Tibial nerve (tissue), 4 donors: ENCODE results near the gene GPR15. TPM values are rescaled to one million over a fixed set of nuclear protein-coding genes. Genes with fewer than 3 reads are reported as not detected.

Source experiments
- DNase-seq, 2 donors: peaks; one replicate each; pipeline ENCODE4 v3.0.0-alpha.2; 2019; ENCODE audit warnings: low spot score in 2 of 2
- H3K27ac ChIP-seq, 4 donors: fragments of 200-600 bp; sonication (generic) in 3 of 4; one replicate each; pipeline ENCODE4 v1.5.1; 2017 to 2019; ENCODE audit warnings: mild to moderate bottlenecking in 1 of 4
- H3K27me3 ChIP-seq, 2 donors: fragments of 200-600 bp; sonication (generic) in 1 of 2; one replicate each; pipeline versions ENCODE4 v1.5.1 to v1.6.0; 2017 to 2019
- H3K36me3 ChIP-seq, 3 donors: fragments of 200-600 bp; sonication (generic); one replicate each; pipeline ENCODE4 v1.5.1; 2018 to 2019
- H3K4me1 ChIP-seq, 4 donors: fragments of 200-600 bp; sonication (generic) in 3 of 4; one replicate each; pipeline ENCODE4 v1.5.1; 2017 to 2019
- H3K4me3 ChIP-seq, 4 donors: fragments of 200-600 bp; sonication (generic) in 3 of 4; one replicate each; pipeline ENCODE4 v1.5.1; 2017 to 2019; ENCODE audit warnings: mild to moderate bottlenecking in 1 of 4, moderate library complexity in 1 of 4
- H3K9me3 ChIP-seq, 4 donors: fragments of 200-600 bp; sonication (generic) in 3 of 4; one replicate each; pipeline ENCODE4 v1.5.1; 2017 to 2019
- EP300 ChIP-seq, 2 donors: sonication (generic); formaldehyde crosslinking; IDR thresholded peaks; one replicate each; pipeline ENCODE4 v1.6.1; 2017; ENCODE audit warnings: antibody characterized with exemption in 2 of 2, mild to moderate bottlenecking in 1 of 2
- POLR2A ChIP-seq, 2 donors: fragments of 450-650 bp; IDR thresholded peaks; one replicate each; pipeline ENCODE4 v1.6.1; 2017; ENCODE audit warnings: antibody characterized with exemption in 2 of 2, mild to moderate bottlenecking in 2 of 2, moderate library complexity in 2 of 2
- WGBS, 2 donors: methylation state at CpG; one replicate each; pipeline ENCODE4 v1.1.5; 2018; 5-methylcytosine and 5-hydroxymethylcytosine counted together
- total RNA-seq, 4 donors: library from RNA; depleted of rRNA; stranded (reverse); fragments of >200 nt; gene quantifications; one replicate each; pipeline ENCODE4 v1.1.0, GENCODE V29; 2016
- TF ChIP-seq, protein P1 (sequence below), 5 experiments: fragments of 200-600 bp in 3 of 5; fragments of 450-650 bp in 2 of 5; sonication (generic) in 3 of 5; IDR thresholded peaks; one replicate each; pipeline ENCODE4 v1.5.1; 2016 to 2019; ENCODE audit warnings: antibody characterized with exemption in 5 of 5, mild to moderate bottlenecking in 3 of 5, moderate library complexity in 2 of 5

GPR15 gene
- total RNA-seq, 4 donors from 2014 or later, result not detected

DNA sequence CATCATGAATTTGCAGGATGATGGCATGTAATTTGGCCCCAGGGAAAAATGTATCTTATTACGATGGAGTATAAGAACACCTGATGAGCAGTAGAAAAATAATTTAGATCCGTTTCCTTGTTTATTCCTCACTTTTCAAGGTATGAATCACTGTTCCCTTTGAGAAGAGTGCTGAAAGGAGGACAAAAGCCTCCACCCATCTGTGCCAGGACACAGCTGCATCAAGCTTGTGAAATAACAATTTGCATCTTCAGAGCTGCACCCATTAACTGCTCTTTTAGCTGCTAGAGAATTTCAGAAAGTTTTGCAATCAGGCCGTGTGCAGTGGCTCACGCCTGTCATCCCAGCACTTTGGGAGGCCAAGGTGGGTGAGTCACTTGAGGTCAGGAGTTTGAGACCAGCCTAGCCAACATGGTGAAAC, 18.7 kb upstream of the GPR15 start:
- 76 to 81% methylated on average over 4 of the region's 4 CpGs for WGBS, 2 donors
- no peak overlapping the region for H3K27ac ChIP-seq
- H3K27me3 ChIP-seq, result no peaks in the 10 kb centered on the region
- peaks cover 0 to 87% (median 0%) of the 10 kb centered on the region in 3 donors for H3K36me3 ChIP-seq
- peaks cover 0 to under 1% (median 0%) of the 10 kb centered on the region in 4 donors for H3K4me1 ChIP-seq
- TF ChIP-seq EP300 (IDR thresholded peaks at IDR 0.05) (no peak), POLR2A (IDR thresholded peaks at IDR 0.05) (no peak)
- TF ChIP-seq, protein P1, sequence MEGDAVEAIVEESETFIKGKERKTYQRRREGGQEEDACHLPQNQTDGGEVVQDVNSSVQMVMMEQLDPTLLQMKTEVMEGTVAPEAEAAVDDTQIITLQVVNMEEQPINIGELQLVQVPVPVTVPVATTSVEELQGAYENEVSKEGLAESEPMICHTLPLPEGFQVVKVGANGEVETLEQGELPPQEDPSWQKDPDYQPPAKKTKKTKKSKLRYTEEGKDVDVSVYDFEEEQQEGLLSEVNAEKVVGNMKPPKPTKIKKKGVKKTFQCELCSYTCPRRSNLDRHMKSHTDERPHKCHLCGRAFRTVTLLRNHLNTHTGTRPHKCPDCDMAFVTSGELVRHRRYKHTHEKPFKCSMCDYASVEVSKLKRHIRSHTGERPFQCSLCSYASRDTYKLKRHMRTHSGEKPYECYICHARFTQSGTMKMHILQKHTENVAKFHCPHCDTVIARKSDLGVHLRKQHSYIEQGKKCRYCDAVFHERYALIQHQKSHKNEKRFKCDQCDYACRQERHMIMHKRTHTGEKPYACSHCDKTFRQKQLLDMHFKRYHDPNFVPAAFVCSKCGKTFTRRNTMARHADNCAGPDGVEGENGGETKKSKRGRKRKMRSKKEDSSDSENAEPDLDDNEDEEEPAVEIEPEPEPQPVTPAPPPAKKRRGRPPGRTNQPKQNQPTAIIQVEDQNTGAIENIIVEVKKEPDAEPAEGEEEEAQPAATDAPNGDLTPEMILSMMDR (IDR thresholded peaks at IDR 0.05), result no peak
- DNase-seq, result no peak
- H3K4me3 ChIP-seq, result no peak overlapping the region
- H3K9me3 ChIP-seq, result no peaks in the 10 kb centered on the region

- H3K36me3 ChIP-seq, result peaks cover 0 to 84% (median 0%) of the 10 kb centered on the region in 3 donors
- DNase-seq, result no peak
- WGBS, 2 donors, result 96 to 98% methylated on average over 3 of the region's 3 CpGs
These were observed 18.0 kb upstream of the GPR15 start for GRCh38 chr3:98513736-98514135.

GRCh38 chr3:98514948-98515347, 16.8 kb upstream of the GPR15 start:
- peaks cover 0 to 85% (median 0%) of the 10 kb centered on the region in 3 donors for H3K36me3 ChIP-seq
- 91 to 93% methylated on average over 1 of the region's 1 CpG for WGBS, 2 donors

More at GRCh38 chr3:98513736-98514135, 18.0 kb upstream of the GPR15 start:
- H3K27ac ChIP-seq, result no peak overlapping the region
- H3K4me1 ChIP-seq, result peaks cover 0 to 6% (median 0%) of the 10 kb centered on the region in 4 donors
- H3K27me3 ChIP-seq, result no peaks in the 10 kb centered on the region
- no peak for TF ChIP-seq EP300 (IDR thresholded peaks at IDR 0.05)
- TF ChIP-seq, protein P1 (IDR thresholded peaks at IDR 0.05), result no peak
- TF ChIP-seq POLR2A (IDR thresholded peaks at IDR 0.05), result no peak
- no peaks in the 10 kb centered on the region for H3K9me3 ChIP-seq
- no peak overlapping the region for H3K4me3 ChIP-seq

DNA sequence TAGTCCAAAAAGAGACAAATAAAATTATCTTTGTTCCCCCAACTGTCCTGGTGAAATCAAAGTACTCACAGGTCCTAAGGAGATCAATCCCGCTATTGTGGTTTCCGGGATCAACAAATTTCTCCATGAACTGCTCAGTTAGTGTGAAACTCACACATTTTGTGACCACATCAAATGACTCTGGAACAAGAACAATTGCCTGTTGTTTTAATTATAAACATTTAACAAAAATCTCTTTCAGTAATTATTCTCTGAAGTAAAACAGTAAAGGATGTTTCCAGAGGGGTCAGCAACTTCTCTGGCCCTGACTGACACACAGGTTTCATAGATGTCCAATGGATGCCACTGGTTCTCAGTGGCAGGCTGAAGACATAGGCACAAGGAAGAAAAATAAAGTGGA, 13.0 kb upstream of the GPR15 start:
- DNase-seq, result no peak
- Histone ChIP-seq H3K27me3 (no peaks in the 10 kb centered on the region), H3K36me3 (peaks cover 0 to 48% (median 0%) of the 10 kb centered on the region in 3 donors), H3K4me1 (peaks cover 0 to 43% (median 7%) of the 10 kb centered on the region in 4 donors), H3K9me3 (no peaks in the 10 kb centered on the region), H3K27ac (no peak overlapping the region), H3K4me3 (no peak overlapping the region)
- no peak for TF ChIP-seq EP300 (IDR thresholded peaks at IDR 0.05)
- TF ChIP-seq POLR2A (IDR thresholded peaks at IDR 0.05), result no peak
- TF ChIP-seq, protein P1 (IDR thresholded peaks at IDR 0.05), result no peak
- WGBS, 2 donors, result 80 to 86% methylated on average over 2 of the region's 2 CpGs

More at GRCh38 chr3:98514948-98515347, 16.8 kb upstream of the GPR15 start:
- no peak overlapping the region for H3K4me3 ChIP-seq
- DNase-seq, result no peak
- no peaks in the 10 kb centered on the region for H3K9me3 ChIP-seq
- H3K27me3 ChIP-seq, result no peaks in the 10 kb centered on the region
- TF ChIP-seq EP300 (IDR thresholded peaks at IDR 0.05), result no peak
- TF ChIP-seq, protein P1 (IDR thresholded peaks at IDR 0.05), result no peak
- TF ChIP-seq POLR2A (IDR thresholded peaks at IDR 0.05), result no peak
- peaks cover 0 to 18% (median 0%) of the 10 kb centered on the region in 4 donors for H3K4me1 ChIP-seq
- no peak overlapping the region for H3K27ac ChIP-seq

DNA sequence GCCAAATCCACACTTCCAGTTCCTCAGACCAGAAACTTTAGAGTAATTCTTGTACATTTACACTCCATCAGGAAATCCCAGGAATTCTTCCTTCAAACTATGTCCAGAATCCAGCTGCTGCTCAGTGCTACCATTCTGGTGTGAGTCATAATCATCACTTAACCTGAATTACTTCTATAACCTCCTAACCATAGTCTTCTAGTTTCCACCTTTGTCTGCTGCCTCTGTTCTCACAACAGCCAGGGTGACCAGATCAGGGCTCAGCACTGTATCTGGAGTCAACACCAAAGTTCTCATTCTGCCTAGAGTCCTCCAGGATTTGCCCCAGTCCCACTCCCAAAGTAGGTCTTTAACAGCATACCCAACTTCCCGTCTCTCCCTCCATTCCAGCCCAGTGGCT, 12.4 kb upstream of the GPR15 start:
- no peaks in the 10 kb centered on the region for H3K9me3 ChIP-seq
- DNase-seq, result no peak
- H3K27me3 ChIP-seq, result no peaks in the 10 kb centered on the region
- TF ChIP-seq POLR2A (IDR thresholded peaks at IDR 0.05) (no peak), EP300 (IDR thresholded peaks at IDR 0.05) (no peak)
- TF ChIP-seq, protein P1 (IDR thresholded peaks at IDR 0.05), result no peak
- H3K27ac ChIP-seq, result no peak overlapping the region
- peaks cover 0 to 43% (median 7%) of the 10 kb centered on the region in 4 donors for H3K4me1 ChIP-seq
- H3K4me3 ChIP-seq, result no peak overlapping the region
- WGBS, 2 donors, result 96 to 97% methylated on average over 1 of the region's 1 CpG
- peaks cover 0 to 48% (median 0%) of the 10 kb centered on the region in 3 donors for H3K36me3 ChIP-seq
